ENCODE measurements around the gene ZNF584.

DNA sequence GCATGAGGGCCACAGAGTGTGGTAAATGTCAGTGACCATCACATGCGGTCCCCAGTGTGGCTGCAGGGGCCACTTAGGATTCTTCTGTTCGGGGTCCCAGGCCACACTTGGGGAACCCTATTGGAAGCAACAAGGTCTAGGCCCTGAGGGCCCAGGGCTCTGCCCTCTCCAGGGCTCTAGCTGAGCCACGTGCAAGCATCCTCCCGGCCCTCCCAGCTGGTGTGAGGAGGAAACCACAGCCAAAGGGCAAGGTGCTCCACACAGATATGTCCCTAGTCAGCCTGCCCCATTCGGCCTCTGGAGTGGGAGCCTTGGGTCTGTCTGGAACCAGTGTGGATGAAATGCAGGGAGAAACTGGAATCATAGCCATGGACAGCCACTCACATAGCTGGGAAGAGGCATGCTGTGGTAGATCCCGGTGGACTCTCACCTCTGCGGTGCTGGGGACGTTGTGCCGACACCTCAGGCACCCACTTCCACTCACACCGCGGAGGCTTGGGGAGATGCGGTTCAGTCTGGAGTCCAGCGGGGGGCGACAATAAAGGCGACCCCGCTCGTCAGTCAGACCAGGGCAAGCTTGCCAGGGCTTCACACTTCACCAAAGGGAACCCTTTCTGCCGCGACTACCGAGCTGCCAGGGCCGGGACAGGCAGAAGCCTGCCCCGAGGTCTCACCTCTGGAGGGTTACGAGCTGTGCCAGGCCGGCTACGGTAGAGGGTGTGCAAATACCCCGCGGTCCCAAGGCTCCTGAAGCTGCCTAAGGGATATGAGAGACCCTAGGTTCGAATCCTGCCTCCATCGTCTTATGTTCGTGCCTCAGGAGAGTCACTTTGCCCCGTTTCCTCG, 41.6 kb upstream of the ZNF584 start:
- TF ChIP-seq ELF4 (IDR thresholded peaks at IDR 0.05) (no peak), SUZ12 (IDR thresholded peaks at IDR 0.05) (no peak), TARDBP (IDR thresholded peaks at IDR 0.05) (no peak), SP1 (IDR thresholded peaks at IDR 0.05) (no peak), NFRKB (IDR thresholded peaks at IDR 0.05) (no peak), BHLHE40 (IDR thresholded peaks at IDR 0.05; ENCODE audit: borderline replicate concordance) (no peak)

Data from HEK293T (cell line).